Stimulated activated naive CD8-positive, alpha-beta T cell treated with anti-CD3 and anti-CD28 coated beads, Interleukin-15, amount 100 ng/mL, for 72 hours (primary cell): Measurements from ENCODE around the gene TMEM183A.

ENCODE experiments used
- ATAC-seq: fragments of 150-1000 bp; cut with Tn5 transposase; 2 replicates; pipeline ENCODE4 v1.10.0; 2021; ENCODE audit warnings: mild to moderate bottlenecking, moderate library complexity
- DNase-seq, 2 donors: peaks; one replicate each; pipeline ENCODE4 v3.0.0; 2021 to 2022
- H3K27ac Mint-ChIP-seq, 2 donors: one replicate each; pipeline ENCODE4 v1.8.0; 2022; ENCODE audit warnings: mild to moderate bottlenecking in 2 of 2, mixed read lengths in 2 of 2, moderate library complexity in 2 of 2
- H3K27me3 Mint-ChIP-seq: one replicate; pipeline ENCODE4 v1.8.0; 2022; ENCODE audit warnings: mixed read lengths
- H3K4me1 Mint-ChIP-seq: one replicate; pipeline ENCODE4 v1.8.0; 2022; ENCODE audit warnings: mild to moderate bottlenecking, mixed read lengths
- H3K4me3 Mint-ChIP-seq, 2 donors: one replicate each; pipeline ENCODE4 v1.8.0; 2022; ENCODE audit warnings: mild to moderate bottlenecking in 2 of 2, mixed read lengths in 2 of 2, moderate library complexity in 1 of 2
- H3K9me3 Mint-ChIP-seq, 2 donors: one replicate each; pipeline ENCODE4 v1.8.0; 2022; ENCODE audit warnings: mixed read lengths in 2 of 2

Gene TMEM183A

GRCh38 chr1:203035111-203036000 lies 28.2 kb downstream of the TMEM183A start:
- ATAC-seq (no peak), DNase-seq (no peak)
- H3K27ac Mint-ChIP-seq: no peak overlapping the region
- H3K4me1 Mint-ChIP-seq: peaks cover 7% of the 10 kb centered on the region
- H3K9me3 Mint-ChIP-seq: no peaks in the 10 kb centered on the region
- H3K4me3 Mint-ChIP-seq: no peak overlapping the region
- no peaks in the 10 kb centered on the region for H3K27me3 Mint-ChIP-seq

GRCh38 chr1:203036135-203036534 lies 29.0 kb downstream of the TMEM183A start:
- Mint-ChIP-seq H3K27me3 (no peaks in the 10 kb centered on the region), H3K4me3 (no peak overlapping the region), H3K4me1 (peaks cover 7% of the 10 kb centered on the region), H3K9me3 (no peaks in the 10 kb centered on the region), H3K27ac (no peak overlapping the region)
- ATAC-seq (no peak), DNase-seq (no peak)

- peaks cover 7% of the 10 kb centered on the region for H3K4me1 Mint-ChIP-seq
- H3K4me3 Mint-ChIP-seq: no peak overlapping the region
- DNase-seq: no peak
- no peaks in the 10 kb centered on the region for H3K27me3 Mint-ChIP-seq
- ATAC-seq: no peak
- no peaks in the 10 kb centered on the region for H3K9me3 Mint-ChIP-seq
- no peak overlapping the region for H3K27ac Mint-ChIP-seq
Measured at GRCh38 chr1:203036537-203036936, 29.4 kb downstream of the TMEM183A start.

GRCh38 chr1:203037509-203038190 lies 30.5 kb downstream of the TMEM183A start:
- no peak for ATAC-seq
- Mint-ChIP-seq H3K9me3 (no peaks in the 10 kb centered on the region), H3K4me1 (peaks cover 7% of the 10 kb centered on the region), H3K27ac (no peak overlapping the region), H3K27me3 (no peaks in the 10 kb centered on the region), H3K4me3 (no peak overlapping the region)
- no peak for DNase-seq

GRCh38 chr1:203038217-203038741 lies 31.1 kb downstream of the TMEM183A start:
- H3K4me3 Mint-ChIP-seq: no peak overlapping the region
- ATAC-seq (no peak), DNase-seq (no peak)
- no peak overlapping the region for H3K27ac Mint-ChIP-seq
- peaks cover 7% of the 10 kb centered on the region for H3K4me1 Mint-ChIP-seq
- no peaks in the 10 kb centered on the region for H3K27me3 Mint-ChIP-seq
- no peaks in the 10 kb centered on the region for H3K9me3 Mint-ChIP-seq

GRCh38 chr1:203038891-203039608 lies 31.9 kb downstream of the TMEM183A start:
- no peak overlapping the region for H3K27ac Mint-ChIP-seq
- H3K27me3 Mint-ChIP-seq: no peaks in the 10 kb centered on the region
- peaks cover 7% of the 10 kb centered on the region for H3K4me1 Mint-ChIP-seq
- peak; percentile 84 for ATAC-seq
- peak; percentile 55 to 57 for DNase-seq
- H3K9me3 Mint-ChIP-seq: no peaks in the 10 kb centered on the region
- no peak overlapping the region for H3K4me3 Mint-ChIP-seq

GRCh38 chr1:203039609-203040512 lies 32.7 kb downstream of the TMEM183A start:
- ATAC-seq: no peak
- Mint-ChIP-seq H3K4me3 (no peak overlapping the region), H3K27me3 (no peaks in the 10 kb centered on the region), H3K4me1 (peaks cover 7% of the 10 kb centered on the region), H3K27ac (no peak overlapping the region), H3K9me3 (no peaks in the 10 kb centered on the region)
- no peak for DNase-seq

GRCh38 chr1:203040513-203041275 lies 33.5 kb downstream of the TMEM183A start:
- Mint-ChIP-seq H3K27me3 (no peaks in the 10 kb centered on the region), H3K4me3 (no peak overlapping the region), H3K27ac (no peak overlapping the region), H3K9me3 (no peaks in the 10 kb centered on the region), H3K4me1 (peaks cover 7% of the 10 kb centered on the region)
- DNase-seq (no peak), ATAC-seq (no peak)

- peak overlapping the region in 1 of 2 donors; percentile 36 for H3K27ac Mint-ChIP-seq
- ATAC-seq: no peak
- DNase-seq: no peak
Measured at GRCh38 chr1:203041351-203041932, 34.3 kb downstream of the TMEM183A start.

GRCh38 chr1:203043830-203044545 lies 36.8 kb downstream of the TMEM183A start:
- Mint-ChIP-seq H3K27me3 (no peaks in the 10 kb centered on the region), H3K4me3 (no peak overlapping the region), H3K4me1 (peaks cover 7% of the 10 kb centered on the region), H3K9me3 (no peaks in the 10 kb centered on the region), H3K27ac (peak overlapping the region in 1 of 2 donors; percentile 53)
- ATAC-seq (no peak), DNase-seq (no peak)

More at GRCh38 chr1:203041351-203041932, 34.3 kb downstream of the TMEM183A start:
- no peak overlapping the region for H3K4me3 Mint-ChIP-seq
- no peaks in the 10 kb centered on the region for H3K9me3 Mint-ChIP-seq
- H3K4me1 Mint-ChIP-seq: peaks cover 7% of the 10 kb centered on the region
- H3K27me3 Mint-ChIP-seq: no peaks in the 10 kb centered on the region

GRCh38 chr1:203044546-203045250 lies 37.5 kb downstream of the TMEM183A start:
- no peak for ATAC-seq
- H3K27ac Mint-ChIP-seq: no peak overlapping the region

GRCh38 chr1:203045336-203045735 lies 38.2 kb downstream of the TMEM183A start:
- ATAC-seq: no peak
- Mint-ChIP-seq H3K4me1 (no peaks in the 10 kb centered on the region), H3K4me3 (no peak overlapping the region), H3K27ac (no peak overlapping the region), H3K27me3 (no peaks in the 10 kb centered on the region), H3K9me3 (no peaks in the 10 kb centered on the region)
- no peak for DNase-seq

More at GRCh38 chr1:203044546-203045250, 37.5 kb downstream of the TMEM183A start:
- H3K4me1 Mint-ChIP-seq: no peaks in the 10 kb centered on the region
- no peak overlapping the region for H3K4me3 Mint-ChIP-seq
- DNase-seq: no peak
- H3K9me3 Mint-ChIP-seq: no peaks in the 10 kb centered on the region
- no peaks in the 10 kb centered on the region for H3K27me3 Mint-ChIP-seq
